Hepatocyte (in vitro differentiated cells): ENCODE measurements around the gene DTNBP1.

Experiments used
- CTCF ChIP-seq: fragments of 200-600 bp; sonication (generic); IDR thresholded peaks from 2 replicates; pipeline ENCODE4 v1.5.1; 2016; ENCODE audit warnings: antibody characterized with exemption, mild to moderate bottlenecking; ENCODE audit not compliant: poor library complexity
- EZH2 ChIP-seq: fragments of 200-600 bp; sonication (generic); IDR thresholded peaks from 2 replicates; pipeline ENCODE4 v1.6.1; 2016; ENCODE audit warnings: antibody characterized with exemption, mild to moderate bottlenecking, borderline replicate concordance

GRCh38 chr6:15585760-15586214, 77.0 kb downstream of the DTNBP1 start:
- TF ChIP-seq CTCF = no peak
- no peak for TF ChIP-seq EZH2
